Stimulated activated CD8-positive, alpha-beta memory T cell treated with anti-CD3 and anti-CD28 coated beads, Interleukin-2, amount 100 ng/mL, for 1 hour (primary cell): ENCODE results near the gene TCF3.
"Not testable (repeated sequence)": the region's sequence is repeated elsewhere in the genome, so short reads cannot be mapped to it uniquely, and the experiment has no call there.

Experiments used
- DNase-seq, 2 donors: peaks; one replicate each; pipeline ENCODE4 v3.0.0-alpha.2; 2020; ENCODE audit warnings: low read depth in 2 of 2

The TCF3 gene

DNA sequence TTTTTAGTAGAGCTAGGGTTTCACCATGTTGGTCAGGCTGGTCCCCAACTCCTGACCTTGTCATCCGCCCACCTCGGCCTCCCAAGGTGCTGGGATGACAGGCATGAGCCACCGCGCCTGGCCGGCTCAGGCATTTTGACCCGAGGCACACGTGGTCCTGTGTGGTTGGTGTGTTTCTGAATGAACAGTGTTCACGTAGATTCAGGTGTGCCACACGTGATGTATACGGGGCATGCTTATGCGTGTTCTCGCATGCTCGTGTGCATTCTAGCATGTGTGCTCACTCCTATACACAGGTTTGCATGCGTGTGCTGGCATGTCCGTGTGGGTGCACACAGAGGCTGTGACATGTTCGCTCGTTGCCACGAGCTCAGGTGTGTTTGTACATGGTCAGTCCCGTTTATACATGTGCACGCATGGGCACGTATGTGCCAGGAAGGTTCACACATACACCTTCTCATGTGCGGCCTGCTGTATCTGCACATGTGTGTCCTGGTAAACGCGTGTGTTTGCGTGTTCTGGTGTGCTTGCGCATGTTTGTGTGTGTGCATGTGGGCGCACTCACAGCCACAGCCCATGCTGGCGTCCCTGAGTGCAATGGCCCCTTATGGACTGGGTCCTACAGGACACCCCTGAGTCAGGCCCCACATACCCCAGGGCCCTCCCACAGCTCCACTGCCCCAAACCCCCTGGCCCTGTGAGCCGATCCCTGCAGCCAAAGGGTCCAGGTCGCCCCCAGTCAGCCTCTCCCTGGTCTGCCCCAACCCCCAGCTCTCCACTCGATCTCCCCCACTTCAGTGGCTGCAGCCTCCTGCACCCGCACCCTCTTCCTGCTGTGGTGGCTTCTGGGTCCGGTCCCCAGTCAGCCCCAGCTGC lies 20.6 kb upstream of the TCF3 start:
- DNase-seq, result no peak

DNA sequence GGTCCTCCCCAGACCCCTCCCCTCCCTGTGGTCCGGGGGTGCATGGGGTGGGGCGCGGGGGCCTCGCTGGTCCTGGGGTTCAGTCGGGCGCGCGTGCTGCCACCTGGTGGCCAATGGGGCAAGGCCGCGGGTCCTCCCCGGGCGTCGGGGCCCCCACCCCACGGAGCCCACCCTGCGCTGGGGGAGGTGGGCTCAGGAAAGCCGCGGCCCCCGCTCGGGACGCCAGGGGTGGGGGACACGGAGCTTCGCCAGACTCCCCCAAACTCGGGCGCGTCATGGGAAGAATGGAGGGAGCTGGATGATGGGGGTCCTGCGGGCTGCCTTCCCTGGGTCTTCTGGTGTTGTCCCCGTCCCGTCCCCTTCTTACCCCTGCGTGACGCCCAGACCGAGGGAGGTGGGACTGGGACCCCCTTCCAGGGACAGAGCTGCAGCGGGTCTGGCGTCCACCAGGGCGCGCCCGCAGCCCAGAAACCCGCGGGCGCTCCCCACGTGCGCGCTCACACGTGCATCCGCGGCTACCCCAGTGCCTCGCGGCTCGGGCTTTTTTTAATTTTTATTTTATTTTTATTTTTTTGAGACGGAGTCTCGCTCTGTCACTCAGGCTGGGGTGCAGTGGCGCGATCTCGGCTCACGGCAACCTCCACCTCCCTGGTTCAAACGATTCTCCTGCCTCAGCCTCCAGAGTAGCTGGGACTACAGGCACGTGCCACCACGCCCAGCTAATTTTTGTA lies 19.8 kb upstream of the TCF3 start:
- DNase-seq, result peak; percentile 25 to 42

DNA sequence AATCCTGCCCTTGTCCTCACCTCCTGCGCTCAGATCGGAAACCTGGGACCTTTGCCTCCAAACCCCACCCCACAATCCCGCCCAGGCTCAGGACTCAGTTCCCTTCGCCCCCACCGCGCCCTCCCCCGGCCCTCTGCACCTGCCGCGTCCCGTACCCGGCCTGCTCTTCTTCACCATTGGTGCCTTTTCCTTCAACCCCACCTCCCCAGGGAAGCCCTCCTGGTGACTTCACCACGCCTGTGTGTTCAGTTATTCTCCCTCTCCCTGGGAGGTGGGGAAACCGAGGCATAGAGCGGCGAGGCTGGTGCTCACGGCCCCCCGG lies 19.3 kb upstream of the TCF3 start:
- no peak for DNase-seq

DNA sequence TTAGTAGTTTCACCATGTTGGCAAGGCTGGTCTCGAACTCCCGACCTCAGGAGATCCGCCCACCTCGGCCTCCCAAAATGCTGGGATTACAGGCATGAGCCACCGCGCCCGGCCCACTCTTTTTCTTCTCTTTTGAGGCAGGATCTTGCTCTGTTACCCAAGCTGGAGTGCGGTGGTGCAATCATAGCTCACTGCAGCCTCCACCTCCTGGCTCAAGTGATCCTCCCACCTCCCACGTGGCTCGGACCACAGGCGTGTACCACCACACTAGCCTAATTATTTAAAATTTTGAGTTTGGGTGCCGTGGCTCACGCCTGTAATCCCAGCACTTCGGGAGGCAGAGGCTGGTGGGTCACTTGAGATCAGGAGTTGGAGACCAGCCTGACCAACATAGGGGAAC lies 18.3 kb upstream of the TCF3 start:
- not testable (repeated sequence) for DNase-seq

DNA sequence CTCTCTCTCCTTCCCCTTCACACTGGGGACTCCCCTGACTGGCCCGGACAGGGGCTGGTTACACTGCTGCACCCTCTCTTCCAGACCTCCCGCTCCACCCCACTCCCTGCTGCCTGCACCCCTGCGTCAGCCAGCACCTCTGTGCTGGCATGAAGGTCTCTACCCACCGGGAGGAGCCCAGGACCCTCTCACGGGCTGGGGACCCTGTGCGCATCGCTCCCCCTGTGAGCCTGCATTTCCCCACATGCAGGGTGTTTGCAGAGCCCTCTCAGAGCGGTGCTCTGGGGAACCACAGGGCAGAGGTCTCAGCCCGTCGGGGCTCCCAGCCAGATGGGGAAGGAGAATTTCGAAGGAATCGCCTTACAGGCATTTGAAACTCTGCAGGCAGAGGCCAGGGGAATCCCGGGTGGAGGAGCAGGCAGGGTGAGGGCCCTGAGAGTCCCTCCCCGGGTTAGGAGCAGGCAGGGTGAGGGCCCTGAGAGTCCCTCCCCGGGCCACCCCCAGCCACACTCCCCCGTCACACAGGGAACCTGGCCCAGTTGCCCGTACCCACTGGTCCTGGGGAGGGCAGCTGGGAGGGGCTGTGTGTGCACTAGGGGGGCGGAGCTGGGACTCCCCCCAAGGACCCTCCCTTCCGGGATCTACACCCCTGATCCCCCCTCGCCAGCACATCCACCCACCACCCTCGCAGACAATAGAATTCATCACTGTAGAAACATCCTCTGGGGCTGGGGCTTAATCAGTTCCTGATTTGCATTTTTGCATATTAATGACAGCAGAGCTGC lies 16.3 kb upstream of the TCF3 start:
- DNase-seq, result no peak

DNA sequence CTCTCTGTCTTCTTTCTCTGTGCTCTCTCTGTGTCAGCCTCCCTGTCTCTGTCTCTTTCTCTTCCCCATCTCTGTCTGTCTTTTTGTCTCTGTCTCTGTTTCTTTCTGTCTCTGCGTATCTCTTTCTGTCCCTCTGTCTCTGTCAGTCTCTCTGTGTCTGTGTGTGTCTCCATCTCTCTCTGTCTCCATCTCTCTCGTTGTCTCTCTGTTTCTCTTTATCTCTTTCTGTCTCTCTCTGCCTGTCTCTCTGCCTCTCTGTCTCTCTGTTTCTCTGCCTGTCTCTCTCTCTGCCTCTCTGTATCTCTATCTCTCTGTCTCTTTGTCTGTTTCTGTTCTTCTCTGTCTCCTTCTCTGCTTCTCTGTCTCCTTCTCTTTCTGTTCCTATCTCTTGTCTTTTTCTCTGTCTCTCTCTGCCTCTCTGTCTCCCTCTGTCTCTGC lies 15.7 kb upstream of the TCF3 start:
- no peak for DNase-seq

DNA sequence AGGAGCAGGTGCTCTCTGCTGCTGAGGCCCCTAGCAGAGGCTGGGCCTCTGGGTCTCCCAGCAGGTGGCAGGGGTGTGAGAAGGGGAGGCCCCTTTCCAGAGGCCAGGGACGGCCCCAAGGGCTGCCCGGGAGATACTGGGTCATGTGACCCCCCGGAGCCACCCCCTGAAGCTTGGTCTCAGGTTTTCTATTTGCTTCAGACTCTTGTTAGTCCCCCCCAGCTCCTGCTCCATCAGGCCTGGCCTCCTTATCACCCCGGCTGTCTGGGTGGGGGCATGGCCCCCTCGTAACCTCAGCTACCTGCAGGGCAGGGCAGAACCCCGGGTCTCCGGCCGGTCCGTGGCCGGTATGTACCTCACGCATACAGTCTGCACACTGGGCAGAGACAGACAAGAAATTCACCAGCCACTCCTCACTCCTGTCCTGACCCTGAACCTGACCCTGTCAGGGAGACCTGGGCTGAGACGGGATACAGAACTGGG lies 13.2 kb upstream of the TCF3 start:
- no peak for DNase-seq

DNA sequence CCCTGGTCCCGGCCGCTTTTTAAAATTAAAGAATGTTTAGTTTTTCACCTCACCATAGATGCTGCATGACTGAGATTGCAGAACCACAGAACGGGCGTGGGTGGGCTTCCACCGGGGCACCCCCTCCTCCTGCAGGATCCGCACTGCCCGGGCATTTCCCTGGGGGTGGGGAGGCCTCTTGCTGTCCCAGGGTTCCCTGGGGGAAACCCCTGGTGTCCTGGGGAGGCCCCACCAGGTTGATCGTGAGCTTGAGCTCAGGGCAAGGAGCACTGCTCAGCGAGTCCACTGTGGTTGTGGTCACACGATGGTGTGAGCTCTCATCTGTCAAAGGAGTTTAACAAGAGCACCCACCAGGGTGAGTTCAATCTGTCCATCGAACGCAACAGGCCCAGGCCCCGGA lies 11.4 kb upstream of the TCF3 start:
- DNase-seq, result no peak

DNA sequence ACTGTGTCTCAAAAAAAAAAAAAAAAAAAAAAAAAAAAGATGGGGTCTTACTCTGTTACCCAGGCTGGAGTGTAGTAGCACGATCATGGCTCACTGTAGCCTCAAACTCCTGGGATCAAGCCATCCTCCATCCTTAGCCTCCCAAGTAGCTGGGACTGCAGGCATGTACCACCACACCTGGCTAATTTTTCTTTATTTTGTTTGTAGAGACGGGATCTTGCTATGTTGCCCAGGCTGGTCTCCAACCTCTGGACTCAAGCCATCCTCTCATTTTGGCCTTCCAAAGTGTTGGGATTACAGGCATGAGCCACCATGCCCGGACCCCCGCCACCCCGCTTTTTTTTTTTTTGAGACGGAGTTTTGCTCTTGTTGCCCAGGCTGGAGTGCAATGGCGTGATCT lies 10.8 kb upstream of the TCF3 start:
- not testable (repeated sequence) for DNase-seq

DNA sequence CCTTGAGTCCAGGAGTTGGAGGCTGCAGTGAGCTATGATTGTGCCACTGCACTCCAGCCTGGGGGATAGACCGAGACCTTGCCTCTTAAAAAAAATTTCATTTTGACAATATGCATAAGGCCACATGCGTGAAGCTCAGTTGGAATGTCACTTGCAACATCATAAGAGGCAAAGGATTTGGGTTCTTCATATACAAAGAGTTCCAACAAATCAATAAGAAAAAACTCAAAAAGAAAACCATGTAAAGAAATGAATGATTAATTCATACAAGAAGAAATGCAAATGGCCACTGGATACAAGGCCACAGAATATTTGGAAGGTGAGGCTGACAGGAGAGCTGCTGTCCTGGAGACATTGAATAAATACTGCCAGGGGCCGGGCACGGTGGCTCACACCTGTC lies 9.6 kb upstream of the TCF3 start:
- DNase-seq, result no peak

DNA sequence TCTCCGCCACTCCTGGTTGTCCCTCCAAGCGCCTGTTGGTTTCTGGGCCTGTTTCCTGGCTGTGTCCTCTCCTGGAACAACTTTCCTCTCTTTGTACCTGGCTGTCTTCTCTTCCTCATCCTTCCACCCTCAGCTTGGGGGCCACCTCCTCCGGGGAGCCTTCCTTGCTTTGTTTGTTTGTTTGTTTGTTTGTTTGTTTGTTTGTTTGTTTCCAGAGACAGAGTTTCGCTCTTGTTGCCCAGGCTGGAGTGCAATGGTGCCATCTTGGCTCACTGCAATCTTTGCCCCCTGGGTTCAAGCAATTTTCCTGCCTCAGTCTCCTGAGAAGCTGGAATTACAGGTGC lies 6.6 kb upstream of the TCF3 start:
- no peak for DNase-seq

DNA sequence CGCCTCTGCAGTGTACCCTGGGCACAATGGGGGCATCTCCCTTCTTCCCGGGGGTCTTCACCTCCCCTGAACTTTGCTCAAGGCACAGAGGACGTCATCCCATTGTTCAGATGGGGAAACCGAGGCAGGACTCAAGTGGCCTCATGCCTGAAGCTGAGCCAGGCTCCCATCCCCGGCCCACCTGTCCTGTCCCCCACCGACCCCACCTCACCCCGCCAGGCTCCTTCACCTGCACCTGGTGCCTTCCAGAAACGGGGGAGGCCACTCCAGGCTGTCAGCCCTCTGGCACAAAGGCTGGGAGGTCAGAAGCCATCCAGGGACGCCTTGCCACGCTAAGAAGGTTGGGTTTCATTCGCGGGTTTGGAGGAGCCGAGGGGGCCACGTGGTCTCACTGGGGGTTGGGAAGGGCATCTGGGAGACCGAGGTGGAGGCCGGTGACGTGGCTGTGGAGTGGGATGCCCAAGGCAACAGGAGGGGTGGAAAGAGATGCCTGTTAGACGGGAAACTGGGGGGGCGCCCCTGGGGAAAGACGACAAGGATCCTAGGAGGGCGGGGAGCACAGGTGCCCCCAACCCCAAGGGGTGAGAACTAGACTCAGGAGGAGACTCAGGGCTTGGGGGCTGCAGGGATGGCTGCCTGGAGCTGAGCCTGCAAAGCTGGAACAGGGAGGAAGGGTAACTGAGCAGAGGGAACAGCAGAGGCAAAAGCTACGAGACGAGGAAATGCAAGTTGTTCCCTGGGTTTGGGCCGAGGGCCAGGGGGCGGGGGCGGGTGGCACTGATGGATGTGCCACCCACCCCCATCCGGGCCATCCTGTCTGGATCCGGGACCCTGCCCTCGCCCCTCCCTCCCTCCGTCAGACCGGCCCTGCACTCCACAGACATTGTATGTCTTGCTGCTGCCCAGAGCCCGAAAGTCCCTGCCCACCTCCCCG lies 6.0 kb upstream of the TCF3 start:
- DNase-seq, result no peak

DNA sequence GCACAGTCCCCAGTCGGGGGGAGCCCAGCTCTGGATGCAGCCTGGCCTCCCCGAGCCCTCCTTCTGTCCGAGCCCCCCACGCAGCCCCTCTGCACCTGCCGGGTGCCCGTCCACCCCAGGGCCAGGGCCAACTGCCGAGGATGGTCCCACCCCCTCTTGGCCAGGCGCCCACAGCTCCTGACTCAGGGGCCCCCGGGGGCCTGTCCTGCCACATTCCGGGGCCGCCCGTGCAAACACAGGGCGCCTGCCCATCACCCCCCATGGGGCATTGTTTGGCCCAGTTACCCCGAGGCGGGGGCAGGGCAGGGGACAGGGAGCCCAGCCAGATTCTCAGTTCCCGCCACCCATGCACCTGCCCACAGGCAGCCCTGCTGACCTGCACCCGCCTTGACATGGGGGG lies 5.3 kb upstream of the TCF3 start:
- no peak for DNase-seq

DNA sequence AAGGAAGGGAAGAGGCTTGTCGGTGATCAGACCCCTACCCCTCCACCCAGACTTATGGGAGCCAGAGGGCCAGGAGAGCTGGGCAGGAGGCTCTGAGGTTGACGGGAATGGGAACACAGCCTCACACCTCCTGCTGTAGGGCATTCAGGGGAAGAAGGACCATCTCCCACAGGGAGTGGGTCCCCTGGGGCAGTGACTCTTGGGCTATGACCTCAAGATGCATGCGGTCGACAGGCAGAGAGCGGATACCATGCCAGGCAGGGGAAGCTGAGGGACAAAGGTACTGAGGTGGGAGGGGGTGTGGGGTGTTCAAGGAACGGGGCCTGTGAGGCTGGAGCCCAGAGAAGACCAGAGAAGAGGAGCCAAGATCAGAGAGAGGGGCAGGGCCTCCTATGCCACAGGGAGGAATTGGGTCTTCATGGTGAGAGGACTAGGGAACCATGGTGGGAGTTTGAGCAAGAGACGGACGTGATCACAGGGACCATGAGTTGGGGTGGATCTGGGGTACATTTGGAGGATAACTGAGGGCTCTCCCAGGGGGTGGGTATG lies 4.6 kb upstream of the TCF3 start:
- no peak for DNase-seq

DNA sequence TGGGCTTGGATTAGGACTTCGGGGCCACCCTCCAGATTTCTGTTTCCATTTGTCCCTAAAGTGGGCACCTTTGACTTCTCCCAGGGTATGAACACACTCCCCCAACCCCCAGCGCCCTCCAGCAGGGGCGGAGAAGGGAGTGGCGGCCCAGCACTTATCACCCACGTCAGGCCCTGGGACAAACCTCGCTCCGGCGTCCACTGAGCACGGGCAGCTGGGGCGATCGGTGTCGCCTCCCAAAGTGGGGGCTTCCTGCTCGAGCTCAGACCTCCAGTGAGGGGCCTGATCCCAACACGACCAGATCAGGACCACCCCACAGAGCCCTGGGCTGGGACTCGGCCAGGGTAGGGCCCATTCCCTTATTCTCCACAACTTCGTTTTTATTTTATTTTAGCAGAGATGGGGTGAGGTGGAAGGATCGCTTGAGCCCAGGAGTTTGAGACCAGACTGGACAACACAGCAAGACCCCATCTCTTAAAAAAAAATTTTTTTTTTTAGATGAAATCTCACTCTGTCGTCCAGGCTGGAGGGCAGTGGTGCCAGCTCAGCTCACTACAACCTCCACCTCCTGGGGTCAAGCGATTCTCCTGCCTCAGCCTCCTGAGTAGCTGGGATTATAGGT lies 3.7 kb upstream of the TCF3 start:
- no peak for DNase-seq

DNA sequence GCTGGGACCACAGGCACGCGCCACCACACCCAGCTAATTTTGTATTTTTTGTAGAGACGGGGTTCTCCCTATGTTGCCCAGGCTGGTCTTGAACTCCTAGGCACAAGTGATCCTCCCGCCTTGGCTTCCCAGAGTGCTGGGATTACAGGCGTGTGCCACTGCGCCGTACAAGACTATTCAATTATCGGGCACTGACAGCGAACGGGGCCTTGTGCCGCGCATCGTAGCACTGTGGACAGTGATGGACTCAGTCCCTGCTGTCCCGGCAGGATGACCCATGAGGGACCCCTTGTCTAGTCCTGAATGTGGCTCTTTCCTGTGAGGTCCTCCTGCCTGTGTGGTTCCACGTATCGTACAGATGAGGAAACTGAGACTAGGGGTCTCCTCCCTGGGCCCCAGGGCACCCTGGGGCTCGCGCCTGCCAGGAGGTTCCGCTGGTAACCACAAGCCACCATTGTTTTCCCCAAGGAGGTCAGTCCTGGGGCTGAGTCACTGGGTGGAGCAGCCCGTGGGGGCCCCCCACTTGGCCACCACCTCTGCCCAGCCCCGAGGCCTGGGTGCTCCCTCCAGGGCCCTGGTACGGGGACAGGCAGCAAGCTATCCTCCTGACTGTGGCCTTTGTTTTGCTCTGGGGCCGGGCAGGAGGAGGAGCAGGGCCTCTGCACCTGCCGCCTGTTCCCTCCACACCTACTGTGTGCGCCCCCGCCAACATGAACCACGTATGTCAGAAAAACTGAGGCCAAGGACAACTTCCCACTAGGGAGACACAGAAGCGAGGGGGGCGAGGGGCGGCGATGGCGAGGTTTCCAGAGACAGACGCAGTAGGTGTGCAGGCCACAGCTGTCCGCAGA lies 2.9 kb upstream of the TCF3 start:
- no peak for DNase-seq

DNA sequence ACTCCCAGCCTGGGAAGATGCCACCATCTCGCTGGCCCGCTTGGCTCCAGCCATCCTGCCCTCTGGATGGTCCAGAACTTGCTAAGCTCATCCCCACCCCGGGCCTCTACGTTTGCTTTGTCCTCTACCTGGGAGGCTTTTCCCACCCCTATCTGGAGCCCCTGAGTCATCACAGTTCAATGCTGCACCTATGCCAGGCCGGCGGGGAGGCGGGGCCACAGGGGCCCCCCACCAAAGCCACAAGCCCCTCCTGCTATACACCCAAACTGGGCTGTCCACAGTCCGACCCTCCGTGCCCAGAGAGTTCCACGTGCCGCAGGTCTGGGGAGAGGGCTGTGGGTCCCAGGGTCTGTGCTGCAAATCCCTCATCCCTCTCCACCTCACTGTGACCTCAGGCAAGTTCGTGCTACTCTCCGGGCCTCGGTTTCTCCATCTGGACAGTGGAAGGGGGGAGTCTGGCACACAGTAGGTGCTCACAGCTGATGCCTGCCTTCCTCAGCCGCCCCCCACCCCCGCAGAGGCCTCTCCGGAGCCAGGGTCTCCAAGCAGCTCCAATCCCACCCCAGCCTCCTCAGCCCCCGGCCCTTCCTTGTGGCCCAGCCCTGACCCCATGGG lies 1.9 kb upstream of the TCF3 start:
- no peak for DNase-seq

DNA sequence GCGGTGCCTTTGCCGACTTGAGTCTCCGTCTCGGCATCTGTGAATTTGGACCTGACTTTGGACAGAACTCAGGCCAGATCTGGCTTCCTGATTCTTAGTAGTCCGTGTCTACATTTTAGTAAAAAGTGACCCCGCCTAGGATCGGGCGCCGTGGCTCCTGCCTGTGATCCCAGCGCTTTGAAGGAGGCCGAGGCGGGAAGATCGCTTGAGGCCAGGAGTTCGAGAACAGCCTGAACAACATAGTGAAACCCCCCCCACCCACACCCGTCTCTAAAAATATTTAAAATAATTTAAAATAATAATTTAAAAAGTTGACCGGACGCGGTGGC lies 849 bp upstream of the TCF3 start:
- no peak for DNase-seq

DNA sequence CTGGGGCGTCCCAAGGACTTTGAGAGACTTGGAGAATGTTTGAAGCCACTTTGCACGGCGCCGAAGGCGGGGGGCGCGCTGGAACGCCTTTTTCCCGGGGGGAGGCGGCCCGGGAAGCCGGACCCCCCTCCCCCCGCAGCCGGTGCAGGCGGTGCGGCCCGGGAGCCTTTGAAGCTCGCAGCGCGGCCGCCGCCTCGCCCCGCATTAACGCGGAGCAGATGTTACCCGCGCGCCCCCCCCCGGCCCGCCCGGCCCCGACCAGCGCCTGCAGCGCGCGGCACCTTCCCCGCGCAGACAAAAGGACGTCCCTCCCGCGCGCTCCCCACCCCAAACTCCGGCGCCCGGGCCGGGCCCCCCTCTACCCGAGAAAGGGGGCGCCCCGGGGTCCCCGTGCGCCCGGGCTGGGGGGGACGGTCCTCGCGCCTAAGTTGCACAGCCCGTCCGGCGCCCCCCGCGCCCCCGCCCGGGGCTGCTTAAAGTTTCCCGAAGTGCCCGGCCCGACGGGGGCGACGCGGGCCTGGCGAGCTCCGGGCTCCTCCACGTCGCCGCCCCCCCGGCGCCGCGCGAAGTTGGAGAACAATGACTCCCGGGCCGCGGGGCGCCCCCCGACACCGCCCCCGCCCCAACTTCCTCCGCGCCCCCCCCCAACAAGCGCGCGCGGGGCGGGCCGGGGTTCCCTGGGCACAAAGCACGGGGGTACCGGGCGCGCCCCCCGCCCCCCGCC lies 685 bp downstream of the TCF3 start:
- peak in 1 of 2 donors; percentile 30 for DNase-seq
